Amygdala (tissue), 56 donors: ENCODE results near the gene ANKRD17.
"Not testable (repeated sequence)": the region's sequence is repeated elsewhere in the genome, so short reads cannot be mapped to it uniquely, and the experiment has no call there.

Source experiments
- DNase-seq, 56 donors: peaks; one replicate each; lab custom pipeline; 2025; lab: John Stamatoyannopoulos, UW

Gene ANKRD17

GRCh38 chr4:73211968-73212367, 46.6 kb downstream of the ANKRD17 start:
- no peak for DNase-seq

GRCh38 chr4:73208376-73208775, 50.2 kb downstream of the ANKRD17 start:
- no peak for DNase-seq

- no peak for DNase-seq
Measured at GRCh38 chr4:73206236-73206635, 52.4 kb downstream of the ANKRD17 start.

GRCh38 chr4:73205482-73205881, 53.1 kb downstream of the ANKRD17 start:
- DNase-seq, result no peak

GRCh38 chr4:73203976-73204375, 54.6 kb downstream of the ANKRD17 start:
- not testable (repeated sequence) for DNase-seq

GRCh38 chr4:73197220-73197619, 61.4 kb downstream of the ANKRD17 start:
- no peak for DNase-seq

GRCh38 chr4:73194064-73194463, 64.5 kb downstream of the ANKRD17 start:
- DNase-seq, result no peak

- no peak for DNase-seq
Measured at GRCh38 chr4:73193659-73194058, 64.9 kb downstream of the ANKRD17 start.

GRCh38 chr4:73193155-73193554, 65.4 kb downstream of the ANKRD17 start:
- no peak for DNase-seq

- DNase-seq, result no peak
Measured at GRCh38 chr4:73189274-73189810, 69.3 kb downstream of the ANKRD17 start.

- DNase-seq, result no peak
Measured at GRCh38 chr4:73187325-73187724, 71.3 kb downstream of the ANKRD17 start.

GRCh38 chr4:73185903-73186302, 72.7 kb downstream of the ANKRD17 start:
- no peak for DNase-seq

GRCh38 chr4:73181231-73181630, 77.4 kb downstream of the ANKRD17 start:
- DNase-seq, result no peak

- DNase-seq, result no peak
Measured at GRCh38 chr4:73178389-73178788, 80.2 kb downstream of the ANKRD17 start.

- DNase-seq, result no peak
Measured at GRCh38 chr4:73172161-73172560, 86.4 kb downstream of the ANKRD17 start.

GRCh38 chr4:73170518-73171198, 87.9 kb downstream of the ANKRD17 start:
- DNase-seq, result no peak

- no peak for DNase-seq
Measured at GRCh38 chr4:73166212-73166611, 92.4 kb downstream of the ANKRD17 start.

GRCh38 chr4:73161527-73162185, 96.9 kb downstream of the ANKRD17 start:
- no peak for DNase-seq

- DNase-seq, result no peak
Measured at GRCh38 chr4:73156394-73156793, 102.2 kb downstream of the ANKRD17 start.

GRCh38 chr4:73152893-73153292, 105.7 kb downstream of the ANKRD17 start:
- no peak for DNase-seq

- no peak for DNase-seq
Measured at GRCh38 chr4:73142995-73143547, 115.5 kb downstream of the ANKRD17 start.

- DNase-seq, result peak in 4 of 56 donors; percentile 1 to 26 (median 12)
Measured at GRCh38 chr4:73139991-73140390, 118.6 kb downstream of the ANKRD17 start.
